Measurements from ENCODE around the gene CHRNA5. TPM values are rescaled to one million over a fixed set of nuclear protein-coding genes. Genes with fewer than 3 reads are reported as not detected.
"Not testable (repeated sequence)": the region's sequence is repeated elsewhere in the genome, so short reads cannot be mapped to it uniquely, and the experiment has no call there.

Gene CHRNA5
- 55.3 TPM for total RNA-seq (ENCODE audit: unreplicated experiment)
- long read RNA-seq, transcript CHRNA5-201 (6 exons, 3,623 nt), result major isoform, 17 of 54 reads
- long read RNA-seq, partial matches to known transcripts, result 26 of 54 reads
- long read RNA-seq, other reads (novel, unspliced or antisense), result 11 of 54 reads

DNA sequence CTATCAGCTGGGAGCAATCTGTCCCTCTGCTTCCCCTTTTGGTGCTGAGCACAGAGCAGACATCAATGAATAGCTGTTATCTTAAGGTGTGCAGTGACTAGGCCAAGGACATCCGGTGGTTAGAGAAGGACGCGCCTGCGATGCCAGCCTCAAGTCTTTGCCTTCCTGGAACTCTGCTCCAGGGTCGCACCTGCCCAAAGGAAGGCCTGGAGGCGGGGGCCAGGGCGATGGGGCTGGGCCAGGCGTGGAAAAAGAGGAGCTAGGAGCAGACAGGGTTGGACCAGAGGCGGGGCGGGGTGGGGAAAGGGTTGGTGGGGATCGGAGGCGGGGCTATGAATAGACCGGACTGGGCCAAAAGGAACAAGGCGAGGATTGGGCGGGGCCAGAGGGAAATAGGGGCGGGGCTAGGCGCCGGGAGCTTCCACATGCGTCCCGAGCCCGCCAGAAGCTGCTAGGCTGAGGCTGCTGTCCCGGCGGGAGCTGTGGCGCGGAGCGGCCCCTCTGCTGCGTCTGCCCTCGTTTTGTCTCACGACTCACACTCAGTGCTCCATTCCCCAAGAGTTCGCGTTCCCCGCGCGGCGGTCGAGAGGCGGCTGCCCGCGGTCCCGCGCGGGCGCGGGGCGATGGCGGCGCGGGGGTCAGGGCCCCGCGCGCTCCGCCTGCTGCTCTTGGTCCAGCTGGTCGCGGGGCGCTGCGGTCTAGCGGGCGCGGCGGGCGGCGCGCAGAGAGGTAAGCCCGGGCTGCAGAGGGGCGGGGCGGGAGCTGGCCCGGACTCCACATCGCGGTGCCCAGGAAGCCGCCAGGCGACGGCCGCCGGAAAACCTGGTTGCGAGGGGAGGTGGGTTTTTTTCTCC lies at the start of gene CHRNA5:
Gene CHRNA5, plus strand, starts transcription at position 424 of the 854 bp plus-strand sequence. Its CDS starts 200 bp downstream, at position 624.
- H3K4me1 Mint-ChIP-seq (ENCODE audit: low read depth, unreplicated experiment), result peaks cover 8% of the 10 kb centered on the region
- peaks cover 10% of the 10 kb centered on the region for H3K9me3 Mint-ChIP-seq (ENCODE audit: unreplicated experiment)
- H3K4me3 Mint-ChIP-seq (ENCODE audit: unreplicated experiment), result peak within 1 kb of the TSS; percentile 97
- H3K27me3 Mint-ChIP-seq (ENCODE audit: unreplicated experiment), result peaks cover 10% of the 10 kb centered on the region
- peak within 1 kb of the TSS; percentile 87 for H3K27ac Mint-ChIP-seq (ENCODE audit: unreplicated experiment)
- TF ChIP-seq, protein P1, sequence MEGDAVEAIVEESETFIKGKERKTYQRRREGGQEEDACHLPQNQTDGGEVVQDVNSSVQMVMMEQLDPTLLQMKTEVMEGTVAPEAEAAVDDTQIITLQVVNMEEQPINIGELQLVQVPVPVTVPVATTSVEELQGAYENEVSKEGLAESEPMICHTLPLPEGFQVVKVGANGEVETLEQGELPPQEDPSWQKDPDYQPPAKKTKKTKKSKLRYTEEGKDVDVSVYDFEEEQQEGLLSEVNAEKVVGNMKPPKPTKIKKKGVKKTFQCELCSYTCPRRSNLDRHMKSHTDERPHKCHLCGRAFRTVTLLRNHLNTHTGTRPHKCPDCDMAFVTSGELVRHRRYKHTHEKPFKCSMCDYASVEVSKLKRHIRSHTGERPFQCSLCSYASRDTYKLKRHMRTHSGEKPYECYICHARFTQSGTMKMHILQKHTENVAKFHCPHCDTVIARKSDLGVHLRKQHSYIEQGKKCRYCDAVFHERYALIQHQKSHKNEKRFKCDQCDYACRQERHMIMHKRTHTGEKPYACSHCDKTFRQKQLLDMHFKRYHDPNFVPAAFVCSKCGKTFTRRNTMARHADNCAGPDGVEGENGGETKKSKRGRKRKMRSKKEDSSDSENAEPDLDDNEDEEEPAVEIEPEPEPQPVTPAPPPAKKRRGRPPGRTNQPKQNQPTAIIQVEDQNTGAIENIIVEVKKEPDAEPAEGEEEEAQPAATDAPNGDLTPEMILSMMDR (IDR thresholded peaks at IDR 0.05; ENCODE audit: partially characterized antibody, unreplicated experiment), result no peak
- DNase-seq, result peak; percentile 94
- H3K36me3 Mint-ChIP-seq (ENCODE audit: unreplicated experiment), result no peaks in the 10 kb centered on the region

DNA sequence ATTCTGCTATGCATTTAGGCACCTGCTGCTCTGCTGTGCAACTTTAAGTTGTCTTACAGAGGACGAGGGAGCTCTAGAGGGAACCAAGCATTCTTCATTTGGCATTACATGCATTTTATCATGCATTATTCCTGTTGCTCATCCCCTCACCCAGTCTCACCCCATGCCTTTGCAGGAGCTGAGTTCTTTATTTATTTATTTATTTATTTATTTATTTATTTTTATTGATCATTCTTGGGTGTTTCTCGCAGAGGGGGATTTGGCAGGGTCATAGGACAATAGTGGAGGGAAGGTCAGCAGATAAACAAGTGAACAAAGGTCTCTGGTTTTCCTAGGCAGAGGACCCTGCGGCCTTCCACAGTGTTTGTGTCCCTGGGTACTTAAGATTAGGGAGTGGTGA lies 45.3 kb upstream of the CHRNA5 start:
- not testable (repeated sequence) for H3K4me3 Mint-ChIP-seq (ENCODE audit: unreplicated experiment); DNase-seq; H3K9me3 Mint-ChIP-seq (ENCODE audit: unreplicated experiment); H3K27ac Mint-ChIP-seq (ENCODE audit: unreplicated experiment); H3K27me3 Mint-ChIP-seq (ENCODE audit: unreplicated experiment); H3K4me1 Mint-ChIP-seq (ENCODE audit: low read depth, unreplicated experiment)
- peaks cover 10% of the 10 kb centered on the region for H3K36me3 Mint-ChIP-seq (ENCODE audit: unreplicated experiment)

DNA sequence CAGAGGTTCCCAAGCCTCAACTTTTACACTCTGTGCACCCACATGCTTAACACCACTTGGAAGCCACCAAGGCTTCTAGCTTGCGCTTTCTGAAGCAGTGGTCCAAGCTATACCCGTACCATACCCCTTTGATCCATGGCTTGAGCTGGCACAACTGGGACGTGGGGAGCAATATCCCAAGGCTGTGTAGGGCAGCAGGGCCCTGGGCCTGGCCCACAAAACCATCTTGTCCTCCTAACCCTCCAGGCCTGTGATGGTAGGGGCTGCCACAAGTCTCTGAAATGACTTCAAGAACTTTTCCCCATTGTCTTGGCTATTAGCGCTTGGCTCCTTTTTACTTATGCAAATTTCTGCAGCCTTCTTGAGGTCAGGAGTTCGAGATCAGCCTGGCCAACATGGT lies 41.1 kb upstream of the CHRNA5 start:
- DNase-seq, result no peak
- H3K4me3 Mint-ChIP-seq (ENCODE audit: unreplicated experiment), result no peak overlapping the region
- no peaks in the 10 kb centered on the region for H3K4me1 Mint-ChIP-seq (ENCODE audit: low read depth, unreplicated experiment)
- TF ChIP-seq, protein P1 (IDR thresholded peaks at IDR 0.05; ENCODE audit: partially characterized antibody, unreplicated experiment), result no peak
- no peak overlapping the region for H3K27ac Mint-ChIP-seq (ENCODE audit: unreplicated experiment)
- peaks cover 12% of the 10 kb centered on the region for H3K9me3 Mint-ChIP-seq (ENCODE audit: unreplicated experiment)
- peaks cover 10% of the 10 kb centered on the region for H3K36me3 Mint-ChIP-seq (ENCODE audit: unreplicated experiment)
- H3K27me3 Mint-ChIP-seq (ENCODE audit: unreplicated experiment), result peaks cover 6% of the 10 kb centered on the region

DNA sequence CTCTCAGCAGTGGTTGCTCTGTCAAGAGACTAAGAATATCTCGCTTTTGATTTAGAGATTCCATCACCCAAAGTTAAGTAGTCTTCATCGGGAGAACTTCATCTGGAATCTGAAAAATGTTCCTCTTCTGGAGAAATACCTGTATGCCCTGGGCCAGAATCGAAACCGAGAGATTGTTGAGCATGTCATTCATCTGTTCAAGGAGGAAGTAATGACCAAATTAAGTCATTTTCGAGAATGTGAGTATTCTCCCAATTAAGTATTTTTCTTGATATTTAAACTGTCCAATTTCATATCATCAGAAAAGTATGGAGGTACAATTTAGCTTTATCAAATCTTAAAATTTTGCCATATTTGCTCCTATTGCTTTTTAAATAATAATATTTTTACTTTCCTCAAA lies 38.0 kb upstream of the CHRNA5 start:
- H3K9me3 Mint-ChIP-seq (ENCODE audit: unreplicated experiment), result peaks cover 10% of the 10 kb centered on the region
- TF ChIP-seq, protein P1 (IDR thresholded peaks at IDR 0.05; ENCODE audit: partially characterized antibody, unreplicated experiment), result no peak
- peaks cover 6% of the 10 kb centered on the region for H3K27me3 Mint-ChIP-seq (ENCODE audit: unreplicated experiment)
- H3K4me1 Mint-ChIP-seq (ENCODE audit: low read depth, unreplicated experiment), result no peaks in the 10 kb centered on the region
- H3K4me3 Mint-ChIP-seq (ENCODE audit: unreplicated experiment), result no peak overlapping the region
- no peak overlapping the region for H3K27ac Mint-ChIP-seq (ENCODE audit: unreplicated experiment)
- H3K36me3 Mint-ChIP-seq (ENCODE audit: unreplicated experiment), result peaks cover 10% of the 10 kb centered on the region
- DNase-seq, result no peak

DNA sequence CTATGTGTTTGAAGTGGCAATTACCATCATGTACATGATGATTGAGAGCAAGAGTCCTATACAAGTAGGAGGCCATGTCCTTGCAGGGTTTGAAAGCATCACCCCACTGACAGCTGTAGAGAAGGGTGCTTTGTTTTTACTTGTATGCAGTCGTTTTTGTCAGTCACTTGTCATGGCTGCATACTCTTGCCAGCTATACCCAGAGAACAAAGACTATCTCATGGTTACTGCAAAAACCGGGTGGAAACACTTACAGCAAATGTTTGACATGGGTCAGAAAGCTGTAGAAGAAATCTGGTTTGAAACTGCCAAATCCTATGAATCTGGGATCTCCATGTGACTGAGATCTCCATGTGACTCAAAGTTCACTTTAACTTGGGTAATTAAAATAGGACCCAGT lies 32.0 kb upstream of the CHRNA5 start:
- Mint-ChIP-seq H3K27ac (ENCODE audit: unreplicated experiment) (no peak overlapping the region), H3K36me3 (ENCODE audit: unreplicated experiment) (no peaks in the 10 kb centered on the region), H3K27me3 (ENCODE audit: unreplicated experiment) (no peaks in the 10 kb centered on the region), H3K4me1 (ENCODE audit: low read depth, unreplicated experiment) (no peaks in the 10 kb centered on the region), H3K9me3 (ENCODE audit: unreplicated experiment) (no peaks in the 10 kb centered on the region), H3K4me3 (ENCODE audit: unreplicated experiment) (no peak overlapping the region)
- DNase-seq, result no peak
- TF ChIP-seq, protein P1 (IDR thresholded peaks at IDR 0.05; ENCODE audit: partially characterized antibody, unreplicated experiment), result no peak
